ENCODE results near the gene ESYT1. TPM values are rescaled to one million over a fixed set of nuclear protein-coding genes. Genes with fewer than 3 reads are reported as not detected.

ESYT1 gene
- total RNA-seq, 4 donors from 2014 or later = 51.2 to 84.1 (median 64.9) TPM

DNA sequence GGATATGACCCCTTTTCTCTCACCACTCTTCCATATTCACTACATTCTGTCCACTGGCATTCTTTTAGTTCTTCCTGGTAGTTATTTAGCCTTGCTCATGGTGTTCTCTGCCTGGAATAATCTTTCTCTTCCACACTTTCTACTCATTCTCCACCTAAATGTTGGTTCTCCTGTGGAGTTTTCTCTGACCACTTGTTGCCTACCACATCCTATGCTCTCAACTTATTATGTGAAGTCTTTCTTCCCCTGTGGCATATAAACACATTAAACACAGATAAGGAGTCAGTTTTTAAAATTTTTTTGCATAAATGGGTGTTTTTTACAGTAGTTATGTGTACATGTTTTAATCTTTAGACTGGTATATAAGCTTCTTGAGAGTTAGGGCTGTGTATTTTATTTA, 64.5 kb downstream of the ESYT1 start:
- TF ChIP-seq CTCF (IDR thresholded peaks at IDR 0.05) (no peak), POLR2A (IDR thresholded peaks at IDR 0.05) (no peak)
- DNase-seq (ENCODE audit: low spot score in 2 of 2) = no peak
- intact Hi-C loops (cut with DNase I; ENCODE audit: low total_unique reads) = loop anchor here (5.0 kb wide), 1 partner anchor 275 kb away; the partner anchor contains the start of gene SPRYD4
- no peak overlapping the region for H3K4me3 ChIP-seq (ENCODE audit: low read depth, poor library complexity, severe bottlenecking)

DNA sequence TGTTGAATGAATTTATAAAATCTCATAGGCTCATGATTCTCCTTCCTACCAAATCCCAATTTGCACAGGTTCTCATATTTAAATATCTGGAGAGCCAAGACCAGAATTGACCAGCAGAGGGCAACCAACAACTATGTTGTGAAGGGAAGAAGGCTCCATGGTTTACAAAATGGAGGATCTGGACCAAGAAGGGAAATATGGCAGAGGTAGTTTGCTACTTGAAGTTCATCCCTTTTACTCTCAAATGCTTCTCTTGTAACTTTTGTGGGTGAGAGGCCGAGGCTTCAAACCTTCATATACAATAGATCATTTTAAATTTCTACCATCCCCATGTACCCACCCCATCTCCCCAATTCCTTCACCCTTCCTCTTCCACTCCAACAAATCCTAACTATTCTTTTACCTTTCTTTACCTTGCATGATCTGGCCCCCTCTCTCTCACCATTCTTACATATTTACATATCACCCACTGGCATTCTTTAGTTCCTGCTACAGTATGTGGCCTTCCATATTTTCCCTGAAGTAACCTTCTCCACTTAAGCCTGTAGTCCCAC, 65.0 kb downstream of the ESYT1 start:
- peak in 1 of 2 donors; percentile 81 for DNase-seq (ENCODE audit: low spot score in 2 of 2)
- H3K4me3 ChIP-seq (ENCODE audit: low read depth, poor library complexity, severe bottlenecking) = no peak overlapping the region
- TF ChIP-seq POLR2A (IDR thresholded peaks at IDR 0.05) = no peak
- TF ChIP-seq CTCF (IDR thresholded peaks at IDR 0.05) = peak in 1 of 3 donors; percentile 12
- 50 to 68% methylated on average over 1 of the region's 1 CpG for WGBS, 2 donors
- intact Hi-C loops (cut with DNase I; ENCODE audit: low total_unique reads) = loop anchor here (5.0 kb wide), 1 partner anchor 274 kb away; the partner anchor contains the start of gene SPRYD4

Other genes starting within 250 kb of the ESYT1 start
- 10 to 100 TPM; 46.8 to 63.7 (median 49.1) TPM for gene PYM1, start 200.4 kb upstream of the ESYT1 start, total RNA-seq
- 100 to 1,000 TPM; 139 to 354 (median 176) TPM for gene DGKA, start 197.1 kb upstream of the ESYT1 start, total RNA-seq
- 10 to 100 TPM; 17.2 to 49.3 (median 34.2) TPM for gene PMEL, start 162.2 kb upstream of the ESYT1 start, total RNA-seq
- 10 to 100 TPM; 18.3 to 25.2 (median 24.0) TPM for gene CDK2, start 161.4 kb upstream of the ESYT1 start, total RNA-seq
- 100 to 1,000 TPM in 3 of 4 donors, 10 to 100 TPM in 1; 96.9 to 141 (median 129) TPM for gene RAB5B, start 154.2 kb upstream of the ESYT1 start, total RNA-seq
- gene SUOX, start 131.0 kb upstream of the ESYT1 start, total RNA-seq = 10 to 100 TPM in 3 of 4 donors, 1 to 10 TPM in 1; 7.6 to 21.4 (median 13.8) TPM
- gene IKZF4, start 107.2 kb upstream of the ESYT1 start, total RNA-seq = 1 to 10 TPM; 2.4 to 5.8 (median 3.4) TPM
- gene RPS26, start 86.3 kb upstream of the ESYT1 start, total RNA-seq = 1,000 to 10,000 TPM in 1 of 4 donors, 100 to 1,000 TPM in 3; 390 to 2,886 (median 552) TPM
- gene ERBB3, start 48.1 kb upstream of the ESYT1 start, total RNA-seq = 100 to 1,000 TPM; 177 to 209 (median 202) TPM
- 100 to 1,000 TPM; 118 to 201 (median 130) TPM for gene PA2G4, start 23.7 kb upstream of the ESYT1 start, total RNA-seq
- gene RPL41, start 11.6 kb upstream of the ESYT1 start, total RNA-seq = 1,000 to 10,000 TPM; 3,201 to 5,967 (median 4,725) TPM
- 1 to 10 TPM; 3.4 to 4.4 (median 3.7) TPM for gene ZC3H10, start 10.0 kb upstream of the ESYT1 start, total RNA-seq
- 10 to 100 TPM in 3 of 4 donors, 1 to 10 TPM in 1; 9.0 to 40.1 (median 22.5) TPM for gene MYL6B, start 24.3 kb downstream of the ESYT1 start, total RNA-seq
- gene MYL6, start 30.1 kb downstream of the ESYT1 start, total RNA-seq = 1,000 to 10,000 TPM in 1 of 4 donors, 100 to 1,000 TPM in 3; 700 to 1,156 (median 824) TPM
- gene SMARCC2, start 61.2 kb downstream of the ESYT1 start, total RNA-seq = 10 to 100 TPM; 55.3 to 90.5 (median 63.5) TPM
- 10 to 100 TPM; 33.3 to 46.5 (median 42.1) TPM for gene RNF41, start 93.7 kb downstream of the ESYT1 start, total RNA-seq
- 10 to 100 TPM in 3 of 4 donors, 1 to 10 TPM in 1; 9.9 to 23.1 (median 17.9) TPM for gene NABP2, start 96.1 kb downstream of the ESYT1 start, total RNA-seq
- not detected for gene SLC39A5, start 101.8 kb downstream of the ESYT1 start, total RNA-seq
- 10 to 100 TPM; 15.6 to 22.3 (median 18.7) TPM for gene ANKRD52, start 130.1 kb downstream of the ESYT1 start, total RNA-seq
- gene COQ10A, start 138.7 kb downstream of the ESYT1 start, total RNA-seq = 10 to 100 TPM in 1 of 4 donors, 1 to 10 TPM in 3; 2.8 to 11.0 (median 5.8) TPM
- gene CS, start 172.1 kb downstream of the ESYT1 start, total RNA-seq = 100 to 1,000 TPM; 118 to 156 (median 150) TPM
- 10 to 100 TPM; 23.3 to 40.9 (median 37.7) TPM for gene CNPY2, start 187.7 kb downstream of the ESYT1 start, total RNA-seq
- gene PAN2, start 205.7 kb downstream of the ESYT1 start, total RNA-seq = 10 to 100 TPM; 24.2 to 60.1 (median 28.9) TPM
- gene IL23A, start 210.6 kb downstream of the ESYT1 start, total RNA-seq = under 1 TPM in 1 of 4 donors, not detected in 3; 0.45 TPM
- 10 to 100 TPM; 60.8 to 98.4 (median 92.5) TPM for gene STAT2, start 231.8 kb downstream of the ESYT1 start, total RNA-seq
- not detected for gene APOF, start 234.6 kb downstream of the ESYT1 start, total RNA-seq

Measured in lower leg skin (tissue), 4 donors.